H1 (cell line): Measurements from ENCODE around the gene RNFT2. TPM values are rescaled to one million over a fixed set of nuclear protein-coding genes. Genes with fewer than 3 reads are reported as not detected.
A peak's percentile ranks its signal among the peaks of the same experiment; 100 is the strongest.

Experiments used
- ATF2 ChIP-seq: IDR thresholded peaks from 2 replicates; pipeline ENCODE4 v1.6.1; 2012; ENCODE audit warnings: low read length, inconsistent platforms
- polyA plus RNA-seq, 7 experiments: library from polyadenylated mRNA; depleted of rRNA in 3 of 7; stranded (reverse) in 5 of 7; unstranded in 2 of 7; fragments of >200 nt in 5 of 7; fragments of 200-250 nt in 2 of 7; gene quantifications; 1 replicate in 5 of 7; 2 replicates in 1 of 7; 4 replicates in 1 of 7; pipeline versions ENCODE4 v1.2.1 to v1.2.3, GENCODE V29; 2011 to 2013; ENCODE audit warnings: missing spikeins in 2 of 7, mixed read lengths in 2 of 7
- total RNA-seq: library from RNA; stranded (reverse); fragmentation: NEBNext Ultra II Directional; extraction: Animal tissue kit (Norgen Biotek cat#: 25700); gene quantifications from 2 replicates; pipeline ENCODE4 v1.2.1, GENCODE V29; 2021

RNFT2 gene
- total and polyA plus RNA-seq, 2 of the 8 experiments (the other 6 are each of a cell fraction or from before 2014, with no cell fraction given): 14.2 to 33.1 TPM

- peak; percentile 89 for TF ChIP-seq ATF2
Measured at GRCh38 chr12:116818948-116819832, 81.1 kb downstream of the RNFT2 start (continued).
